GM18505 (cell line): ENCODE data around the gene GRP.

ENCODE experiments used
- ATAC-seq: cut with Tn5 transposase; IDR thresholded peaks from one replicate; pipeline ENCODE4 v1.9.1; 2021; ENCODE audit not compliant: unreplicated experiment
- POLR2A ChIP-seq: IDR thresholded peaks from 4 replicates; pipeline ENCODE4 v1.6.1; 2011; ENCODE audit warnings: borderline replicate concordance; ENCODE audit not compliant: insufficient read depth, insufficient read length; ENCODE audit errors: extremely low read depth

The GRP gene

DNA sequence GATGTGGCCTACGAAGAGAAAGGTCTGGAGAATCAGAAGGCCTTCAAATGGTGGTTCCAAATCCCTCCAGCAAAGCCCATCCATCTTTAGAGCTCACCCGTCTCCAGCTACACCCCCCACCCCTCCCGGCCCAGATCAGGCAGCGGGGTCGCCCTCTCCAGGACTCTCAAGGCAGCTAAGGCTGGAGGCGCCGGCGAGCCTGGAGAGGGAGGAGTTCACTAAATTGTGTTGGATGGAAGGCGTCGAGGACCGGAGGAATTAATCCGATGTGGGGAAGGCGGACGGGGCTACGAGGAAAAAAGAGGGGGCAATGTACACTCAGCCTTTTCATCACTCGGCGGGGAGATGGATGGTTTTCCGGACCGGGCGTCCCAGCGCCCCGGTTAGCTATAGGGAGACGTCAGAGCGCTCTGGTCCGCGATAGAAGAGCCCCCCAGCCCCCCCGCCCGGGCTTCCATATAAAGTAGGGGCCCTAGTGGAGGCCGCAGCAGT lies at the start of gene GRP:
Gene GRP (plus strand): TSS at position 487 of the 492 bp plus-strand sequence. CDS start 108 bp downstream, outside the sequence.
- TF ChIP-seq POLR2A = no peak
- ATAC-seq = no peak

DNA sequence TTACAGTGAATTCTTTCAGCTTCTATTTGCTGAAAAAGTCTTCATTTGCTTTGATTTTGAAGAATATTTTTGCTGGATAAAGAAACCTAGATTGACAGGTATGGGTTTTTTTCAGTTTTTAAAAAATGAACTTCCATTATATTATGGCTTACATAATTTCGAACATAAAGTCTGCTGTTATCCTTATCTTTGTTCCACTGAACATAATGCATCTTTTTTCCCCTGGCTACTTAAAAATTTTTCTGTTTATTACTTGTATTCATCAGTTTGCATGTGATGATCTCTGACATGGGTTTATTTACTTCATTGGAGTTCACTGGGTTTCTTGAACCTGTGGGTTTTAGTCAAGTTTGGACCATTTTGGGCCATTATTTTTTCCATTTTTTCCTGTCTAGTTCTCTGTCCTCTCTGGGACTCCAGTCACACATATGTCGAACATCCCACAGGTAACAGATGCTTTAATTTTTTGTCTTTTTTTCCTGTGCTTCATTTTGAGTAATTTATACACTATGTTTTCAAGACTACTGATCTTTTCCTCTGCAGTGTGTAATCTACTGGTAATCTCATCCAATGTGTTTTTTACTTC lies 47.2 kb upstream of the GRP start:
- no peak for ATAC-seq
- no peak for TF ChIP-seq POLR2A

DNA sequence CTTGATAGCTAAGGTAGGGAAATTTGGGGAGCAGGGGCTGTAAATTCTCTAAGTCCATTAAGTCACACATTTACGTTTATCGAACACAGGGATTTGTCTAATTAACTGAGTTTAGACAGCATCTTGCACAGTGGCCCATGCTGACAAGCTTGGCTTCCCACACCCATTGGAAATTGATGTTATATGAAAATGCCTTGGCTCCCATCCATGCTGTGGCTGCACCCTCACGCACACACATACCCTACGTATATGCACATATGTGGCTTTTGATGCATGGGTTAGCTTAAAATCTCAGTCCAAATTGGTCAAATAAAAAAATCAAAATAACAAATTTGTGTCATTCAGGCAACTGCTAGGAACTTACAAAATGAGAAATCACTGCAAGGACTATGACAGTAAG lies 42.5 kb upstream of the GRP start:
- ATAC-seq = no peak
- no peak for TF ChIP-seq POLR2A

DNA sequence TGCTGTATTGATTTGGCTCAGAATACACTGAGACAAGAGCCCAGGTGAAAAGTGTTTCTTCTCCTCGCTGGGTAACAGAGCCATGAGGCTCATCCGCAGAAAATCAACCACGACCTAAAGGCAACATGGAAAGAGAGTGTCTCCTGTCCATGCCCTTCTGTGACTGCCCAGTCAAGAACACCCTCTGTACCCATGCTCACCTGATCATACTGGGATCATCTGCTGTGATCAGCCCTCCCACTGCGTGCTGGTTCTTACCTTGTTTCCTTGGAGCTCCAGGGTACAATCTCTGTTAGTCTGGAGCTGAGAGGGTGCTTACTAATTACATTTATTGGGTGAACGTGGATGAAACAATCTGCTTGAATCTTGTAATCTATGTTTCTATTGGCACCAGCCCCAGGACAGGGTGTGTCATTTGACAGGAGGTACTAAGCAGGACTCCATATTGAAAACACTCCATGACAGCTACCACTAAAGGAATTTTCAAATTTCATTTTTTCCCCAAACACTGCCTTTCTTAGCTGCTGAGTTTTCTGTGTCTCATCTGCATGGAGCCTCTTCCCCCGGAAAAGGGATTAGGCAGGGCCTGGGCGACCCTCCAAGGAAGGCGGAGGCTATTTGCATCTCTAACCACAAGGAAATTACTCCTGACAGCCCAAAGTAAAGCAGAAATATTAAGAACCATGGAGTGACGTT lies 39.7 kb upstream of the GRP start:
- no peak for TF ChIP-seq POLR2A
- ATAC-seq = no peak

DNA sequence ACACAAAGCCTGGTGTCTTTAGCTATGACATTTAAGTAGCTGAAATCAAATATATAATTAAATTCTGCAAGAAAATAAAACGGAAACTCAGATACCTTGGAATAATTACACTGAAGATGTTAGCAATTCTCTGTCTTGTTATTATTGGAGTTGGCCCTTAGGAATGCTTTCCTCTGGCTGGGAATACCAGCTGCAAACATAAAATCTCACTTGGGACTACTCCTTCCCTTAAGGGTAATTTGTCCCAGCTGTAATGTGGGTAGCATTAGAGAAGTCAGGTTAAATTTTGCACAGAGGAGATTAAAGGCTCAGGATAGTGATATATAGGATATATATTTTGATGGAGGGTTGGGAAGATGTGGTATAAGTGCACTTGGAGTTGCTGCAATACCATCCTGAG lies 37.3 kb upstream of the GRP start:
- no peak for TF ChIP-seq POLR2A
- no peak for ATAC-seq

DNA sequence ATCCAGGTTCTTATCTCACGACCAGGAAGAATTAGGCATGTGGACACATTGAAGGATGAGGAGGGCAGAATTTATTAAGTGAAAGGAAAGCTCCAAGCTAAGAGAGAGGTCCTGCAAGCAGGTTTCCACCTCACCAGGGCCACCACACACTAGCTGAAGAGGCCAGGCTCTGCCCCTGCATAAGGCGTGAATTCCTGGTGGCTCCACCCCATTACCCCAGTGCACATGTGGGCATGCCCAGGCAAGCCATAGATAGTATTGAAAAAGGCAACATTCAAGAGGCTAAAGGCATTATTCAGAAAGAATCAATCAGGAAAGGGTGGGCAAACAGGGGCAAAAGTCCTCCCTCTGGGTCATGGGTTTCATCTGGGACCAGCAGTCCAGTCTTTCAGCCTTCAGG lies 30.9 kb upstream of the GRP start:
- no peak for ATAC-seq
- no peak for TF ChIP-seq POLR2A

DNA sequence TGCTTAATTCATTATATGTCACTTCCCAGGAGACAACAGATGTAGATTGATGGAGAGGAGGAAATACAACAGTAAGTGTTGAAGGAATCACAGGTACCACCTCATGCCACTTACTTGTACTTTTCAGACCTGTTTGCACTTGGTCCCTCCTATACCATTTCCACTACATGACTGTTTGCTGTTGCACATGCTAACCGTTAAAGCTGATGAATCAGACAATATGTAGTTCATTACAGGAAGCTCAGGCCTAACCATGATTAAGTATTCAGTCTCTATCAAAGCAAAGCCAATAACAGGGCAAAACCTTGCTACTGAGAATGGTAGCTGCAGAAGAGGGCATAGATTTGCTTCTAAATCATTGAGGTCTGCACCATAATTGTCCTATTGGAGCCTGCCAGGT lies 30.2 kb upstream of the GRP start:
- no peak for ATAC-seq
- TF ChIP-seq POLR2A = no peak

DNA sequence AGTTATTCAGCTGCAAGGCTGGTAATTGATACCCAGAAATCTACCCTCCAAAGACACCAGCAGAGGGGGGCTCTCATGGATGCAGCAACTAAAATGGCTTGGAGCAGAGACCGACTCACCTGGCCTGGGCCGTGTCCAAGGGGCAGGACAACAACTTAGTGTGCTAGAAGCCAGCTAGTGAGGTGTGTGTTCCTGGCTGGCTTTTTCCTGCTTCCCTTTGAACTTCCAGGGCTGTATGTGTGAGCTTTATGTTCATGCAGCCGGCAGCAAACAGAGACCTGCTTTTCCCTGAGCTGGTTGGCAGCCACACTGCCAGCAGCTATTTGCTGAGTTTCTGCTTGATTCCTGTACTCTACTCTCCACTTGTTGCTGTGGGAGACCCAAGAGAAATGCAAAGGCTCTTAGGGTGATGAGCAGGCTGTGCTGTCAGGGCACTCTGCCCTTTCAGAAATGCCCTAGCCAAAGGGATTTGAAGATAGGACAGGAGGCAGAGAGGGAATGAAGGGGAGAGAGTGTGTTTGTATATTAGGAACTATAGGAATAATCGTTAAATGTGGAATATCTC lies 23.7 kb upstream of the GRP start:
- ATAC-seq = no peak
- TF ChIP-seq POLR2A = no peak

DNA sequence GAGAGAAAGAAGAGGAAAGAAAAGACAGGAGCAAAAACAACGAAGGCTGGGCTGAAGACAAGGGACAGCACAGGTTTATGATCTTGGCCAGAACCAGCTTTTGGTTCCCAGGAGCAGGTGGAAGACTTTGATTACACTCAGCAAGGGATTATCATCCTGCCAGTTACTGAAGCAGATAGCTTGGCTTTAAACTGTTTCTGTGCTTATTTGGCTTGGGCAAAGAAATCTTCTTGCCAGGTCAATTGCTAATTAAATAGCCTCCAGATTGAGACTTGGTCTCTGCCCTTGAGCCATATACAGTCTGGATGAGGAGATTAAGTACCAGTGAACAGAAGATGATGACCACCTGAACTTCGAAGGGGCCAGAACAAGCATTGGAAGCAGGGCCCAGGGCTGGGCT lies 22.3 kb upstream of the GRP start:
- ATAC-seq = no peak
- TF ChIP-seq POLR2A = no peak

DNA sequence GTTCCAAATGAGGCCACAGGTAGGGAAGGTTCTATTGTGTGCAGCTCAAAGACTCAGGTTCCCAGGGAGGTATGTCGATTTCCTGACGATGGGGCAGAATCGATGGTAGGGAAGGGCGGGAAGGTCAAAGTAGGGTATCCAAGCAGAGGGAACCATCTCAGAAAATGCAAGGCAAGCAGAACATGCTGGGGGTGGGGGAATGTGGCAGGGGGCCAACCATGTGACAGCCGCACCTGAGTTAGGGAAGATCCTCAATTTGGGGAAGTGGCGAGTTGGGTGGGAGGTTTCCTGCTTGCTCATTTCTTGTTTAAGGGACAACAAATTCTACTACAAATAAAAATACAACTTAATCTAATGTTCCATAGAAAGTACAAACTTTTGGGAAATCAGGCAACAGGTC lies 21.7 kb upstream of the GRP start:
- no peak for TF ChIP-seq POLR2A
- ATAC-seq = no peak

DNA sequence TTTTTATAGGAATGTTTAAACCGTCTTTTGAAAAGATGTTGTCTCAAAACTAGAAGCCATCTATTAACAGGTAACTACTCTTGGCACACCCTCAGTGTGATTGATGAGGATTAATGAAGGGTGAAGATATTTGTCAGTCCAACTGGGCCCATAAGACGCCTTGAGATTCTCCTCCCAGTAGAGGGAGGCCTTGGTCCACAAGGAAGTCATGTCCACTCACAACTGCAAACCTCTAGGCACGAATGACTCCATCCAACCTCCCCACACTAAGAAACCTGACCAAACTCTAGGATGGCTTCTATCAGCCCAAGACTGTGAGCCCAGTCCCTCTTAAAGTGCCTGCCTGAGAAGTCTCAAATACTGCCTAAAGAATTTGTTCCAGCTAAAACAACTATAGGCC lies 19.2 kb upstream of the GRP start:
- TF ChIP-seq POLR2A = no peak
- ATAC-seq = no peak

DNA sequence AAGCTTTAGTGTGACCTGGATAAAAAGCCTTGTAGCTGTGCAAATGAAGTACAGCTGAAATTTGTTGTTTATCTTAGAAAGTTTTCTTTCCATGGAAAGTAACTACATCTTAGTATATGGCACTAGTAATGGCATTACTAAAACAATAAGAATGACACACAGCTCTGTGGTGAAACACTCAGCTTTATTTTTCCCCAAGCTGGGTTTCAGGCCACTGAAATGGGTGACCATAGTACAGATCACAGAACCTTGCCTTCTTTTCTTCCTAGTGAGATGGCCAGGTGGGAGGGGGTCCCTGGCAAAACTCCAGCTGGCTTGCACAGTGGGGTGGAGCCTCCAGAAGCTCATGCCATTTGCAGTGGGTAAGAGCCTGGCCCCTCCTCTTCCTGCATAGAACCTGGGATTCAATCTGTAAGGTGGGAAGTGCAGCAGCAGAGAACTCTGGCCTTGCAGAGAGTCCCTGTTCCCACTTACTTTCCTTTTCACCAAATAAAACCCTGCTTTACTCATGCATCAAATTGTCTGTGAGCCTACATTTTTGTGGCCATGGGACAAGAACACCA lies 17.6 kb upstream of the GRP start:
- TF ChIP-seq POLR2A = no peak

DNA sequence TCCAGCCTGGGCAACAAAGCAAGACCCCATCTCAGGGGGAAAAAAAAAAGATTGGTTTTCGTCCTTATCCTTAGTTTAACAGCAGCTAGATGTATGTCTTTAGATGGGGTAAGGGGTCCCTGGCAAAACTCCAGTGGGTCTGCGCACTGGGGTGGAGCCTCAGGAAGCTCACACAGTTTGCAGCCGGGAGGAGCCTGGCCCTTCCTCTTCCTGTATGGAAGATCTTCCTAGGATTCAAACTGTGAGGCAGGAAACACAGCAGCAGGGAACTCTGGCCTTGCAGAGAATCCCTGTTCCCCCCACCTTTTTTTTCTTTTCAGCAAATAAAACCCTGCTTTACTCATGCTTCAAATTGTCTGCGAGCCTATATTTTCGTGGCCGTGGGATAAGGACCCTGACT lies 12.5 kb upstream of the GRP start:
- no peak for ATAC-seq
- no peak for TF ChIP-seq POLR2A

More for the DNA sequence above, 17.6 kb upstream of the GRP start:
- no peak for ATAC-seq
